OCI-LY7 (cell line): ENCODE results near the gene CYP11A1. TPM values are rescaled to one million over a fixed set of nuclear protein-coding genes. Genes with fewer than 3 reads are reported as not detected.
A peak's percentile ranks its signal among the peaks of the same experiment; 100 is the strongest.

Experiments used
- BruUV-seq: library from RNA; stranded (reverse); fragments of 400-500 nt; replicated peaks from 2 replicates; lab custom pipeline; 2021; lab: Mats Ljungman, UMichigan
- CTCF ChIA-PET: fragments of 300-600 bp; sonication (Branson Sonifier 250); formaldehyde crosslinking; loops from one replicate; lab custom pipeline; 2022; ENCODE audit warnings: antibody characterized with exemption; ENCODE audit not compliant: unreplicated experiment; lab: Charles Lee
- POLR2A ChIA-PET: fragments of 300-600 bp; sonication (Branson Sonifier 250); formaldehyde crosslinking; loops from one replicate; lab custom pipeline; 2022; ENCODE audit warnings: antibody characterized with exemption; lab: Charles Lee
- DNase-seq: peaks from one replicate; pipeline ENCODE4 v3.0.0-alpha.2; 2015; ENCODE audit warnings: low spot score
- H2AFZ ChIP-seq: fragments of 200-600 bp; sonication (generic), shearing (Covaris generic); 2 replicates; pipeline ENCODE4 v1.6.1; 2014; ENCODE audit warnings: mild to moderate bottlenecking, antibody characterized with exemption, low read length, moderate library complexity
- H3K27ac ChIP-seq: fragments of 200-600 bp; sonication (generic); 2 replicates; pipeline ENCODE4 v1.5.1; 2014; ENCODE audit warnings: mixed run types, low read depth, mild to moderate bottlenecking, moderate library complexity, low read length, inconsistent platforms; ENCODE audit not compliant: poor library complexity, severe bottlenecking
- H3K36me3 ChIP-seq: fragments of 200-600 bp; sonication (generic); 2 replicates; pipeline ENCODE4 v1.6.1; 2014; ENCODE audit warnings: mild to moderate bottlenecking, antibody characterized with exemption, low read length, moderate library complexity, mixed read lengths; ENCODE audit not compliant: insufficient read depth
- H3K4me1 ChIP-seq: fragments of 200-600 bp; sonication (generic); 2 replicates; pipeline ENCODE4 v1.5.1; 2014; ENCODE audit warnings: mild to moderate bottlenecking, low read length; ENCODE audit not compliant: insufficient read depth, poor library complexity, severe bottlenecking
- H3K4me2 ChIP-seq: fragments of 200-600 bp; sonication (generic); 2 replicates; pipeline ENCODE4 v1.6.1; 2014; ENCODE audit warnings: mild to moderate bottlenecking, low read length
- H3K4me3 ChIP-seq: fragments of 200-600 bp; sonication (generic); 2 replicates; pipeline ENCODE4 v1.5.1; 2014; ENCODE audit warnings: mild to moderate bottlenecking, low read depth, low read length; ENCODE audit not compliant: poor library complexity, severe bottlenecking
- H3K79me2 ChIP-seq: fragments of 200-600 bp; sonication (generic); 2 replicates; pipeline ENCODE4 v1.6.1; 2016; ENCODE audit warnings: low read depth, mild to moderate bottlenecking, low read length, moderate library complexity, mixed read lengths; ENCODE audit not compliant: insufficient read depth
- H3K9me2 ChIP-seq: fragments of 200-600 bp; sonication (generic); 2 replicates; pipeline ENCODE4 v1.6.1; 2016; ENCODE audit warnings: mild to moderate bottlenecking, low read length, mixed read lengths; ENCODE audit not compliant: insufficient read depth
- H3K9me3 ChIP-seq: fragments of 200-600 bp; sonication (generic); 2 replicates; pipeline ENCODE4 v1.6.1; 2014; ENCODE audit warnings: mild to moderate bottlenecking, mixed run types, low read length, mixed read lengths
- H4K20me1 ChIP-seq: fragments of 200-600 bp; sonication (generic); 2 replicates; pipeline ENCODE4 v1.6.1; 2014; ENCODE audit warnings: mild to moderate bottlenecking, antibody characterized with exemption, low read length, moderate library complexity, mixed read lengths; ENCODE audit not compliant: insufficient read depth
- EZH2phosphoT487 ChIP-seq: fragments of 200-600 bp; sonication (generic); IDR thresholded peaks from 2 replicates; pipeline ENCODE4 v1.6.1; 2018; ENCODE audit warnings: low read depth, borderline replicate concordance, mild to moderate bottlenecking, mixed run types, antibody characterized with exemption, low read length, moderate library complexity, mixed read lengths
- intact Hi-C: fragments of 100-400 bp; cut with micrococcal nuclease; formaldehyde crosslinking; loops from one replicate; pipeline ENCODE4 v1.10.0; 2022; ENCODE audit not compliant: unreplicated experiment
- total RNA-seq, 2 experiments: library from RNA; depleted of rRNA in 1 of 2; stranded (reverse); fragments of >200 nt in 1 of 2; shearing (Covaris generic) in 1 of 2; gene quantifications; 2 replicates each; pipeline ENCODE4 v1.2.3, GENCODE V29; 2014 to 2022
- TF ChIP-seq, protein P1 (sequence below): fragments of 200-600 bp; sonication (generic); conservative IDR thresholded peaks from 2 replicates; pipeline ENCODE4 v1.5.1; 2014; ENCODE audit warnings: mild to moderate bottlenecking, antibody characterized with exemption, low read length, moderate library complexity, mixed read lengths

Gene CYP11A1
- total RNA-seq, 2 experiments from 2014 or later = not detected

DNA sequence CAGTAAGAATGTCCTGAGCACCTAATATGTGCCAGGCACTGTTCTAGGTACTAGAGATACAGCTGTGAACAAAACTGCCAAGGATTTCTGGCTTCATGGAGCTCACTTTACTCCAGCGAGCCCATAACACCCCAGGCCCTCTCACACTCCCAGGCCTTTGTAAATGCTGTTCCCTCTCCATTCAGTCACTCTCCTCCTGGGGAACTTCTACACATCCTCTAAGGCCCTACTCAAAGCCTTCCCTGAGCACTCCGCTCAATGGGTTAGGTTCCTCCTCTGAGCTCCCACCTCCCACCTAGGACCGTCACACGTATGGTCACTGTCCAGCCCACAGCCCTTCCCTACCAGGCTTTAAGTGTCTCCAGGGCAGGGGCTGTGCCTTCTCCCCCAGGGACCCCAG, 39.1 kb upstream of the CYP11A1 start:
- H2AFZ ChIP-seq = no peak overlapping the region
- ChIA-PET CTCF (interaction anchor here (0.6 kb wide), 1 partner anchor 32 kb away, joined by 3 read pairs; no protein-coding TSS in a partner anchor), POLR2A (interaction anchor here (0.6 kb wide), 1 partner anchor 1207 kb away, joined by 3 read pairs; no protein-coding TSS in a partner anchor)
- no peak for DNase-seq
- intact Hi-C loops = no loop called here
- H3K9me3 ChIP-seq = no peaks in the 10 kb centered on the region
- no peaks in the 10 kb centered on the region for H3K79me2 ChIP-seq
- peaks cover 32% of the 10 kb centered on the region for H3K4me1 ChIP-seq
- H4K20me1 ChIP-seq = no peaks in the 10 kb centered on the region; the same call in 1 of the 2 replicates
- no peaks in the 10 kb centered on the region for H3K9me2 ChIP-seq
- no peak overlapping the region for H3K4me2 ChIP-seq
- no peaks in the 10 kb centered on the region for H3K36me3 ChIP-seq
- TF ChIP-seq, protein P1, sequence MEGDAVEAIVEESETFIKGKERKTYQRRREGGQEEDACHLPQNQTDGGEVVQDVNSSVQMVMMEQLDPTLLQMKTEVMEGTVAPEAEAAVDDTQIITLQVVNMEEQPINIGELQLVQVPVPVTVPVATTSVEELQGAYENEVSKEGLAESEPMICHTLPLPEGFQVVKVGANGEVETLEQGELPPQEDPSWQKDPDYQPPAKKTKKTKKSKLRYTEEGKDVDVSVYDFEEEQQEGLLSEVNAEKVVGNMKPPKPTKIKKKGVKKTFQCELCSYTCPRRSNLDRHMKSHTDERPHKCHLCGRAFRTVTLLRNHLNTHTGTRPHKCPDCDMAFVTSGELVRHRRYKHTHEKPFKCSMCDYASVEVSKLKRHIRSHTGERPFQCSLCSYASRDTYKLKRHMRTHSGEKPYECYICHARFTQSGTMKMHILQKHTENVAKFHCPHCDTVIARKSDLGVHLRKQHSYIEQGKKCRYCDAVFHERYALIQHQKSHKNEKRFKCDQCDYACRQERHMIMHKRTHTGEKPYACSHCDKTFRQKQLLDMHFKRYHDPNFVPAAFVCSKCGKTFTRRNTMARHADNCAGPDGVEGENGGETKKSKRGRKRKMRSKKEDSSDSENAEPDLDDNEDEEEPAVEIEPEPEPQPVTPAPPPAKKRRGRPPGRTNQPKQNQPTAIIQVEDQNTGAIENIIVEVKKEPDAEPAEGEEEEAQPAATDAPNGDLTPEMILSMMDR = no peak
- TF ChIP-seq EZH2phosphoT487 = no peak
- H3K27ac ChIP-seq = no peak overlapping the region
- BruUV-seq = no TSS peak
- H3K4me3 ChIP-seq = no peak overlapping the region

DNA sequence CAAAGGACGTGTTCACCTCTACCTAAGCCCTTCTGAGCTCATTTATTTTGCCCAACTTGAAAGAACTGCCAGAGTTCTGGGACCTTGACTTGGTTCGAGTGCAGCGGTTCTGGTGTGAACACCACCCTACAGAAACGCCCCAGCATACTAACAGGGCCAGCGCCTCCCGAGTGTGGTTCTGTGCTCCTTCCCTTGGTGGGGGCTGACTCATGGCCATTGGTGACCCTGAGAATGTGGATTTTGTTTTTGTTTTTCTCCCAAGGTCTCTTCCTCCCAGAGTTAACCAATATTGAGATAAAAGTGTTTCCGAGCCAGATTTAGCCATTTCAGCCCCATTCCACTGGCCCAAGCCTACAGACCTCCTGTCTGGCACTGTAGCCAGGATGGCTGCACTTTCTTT, 38.4 kb upstream of the CYP11A1 start:
- ChIA-PET POLR2A (interaction anchor here (0.9 kb wide), 1 partner anchor 9 kb away, joined by 3 read pairs; no protein-coding TSS in a partner anchor), CTCF (no interaction called here)
- TF ChIP-seq, protein P1 = no peak
- no peak for TF ChIP-seq EZH2phosphoT487
- Histone ChIP-seq H2AFZ (no peak overlapping the region), H3K4me3 (no peak overlapping the region), H3K4me2 (no peak overlapping the region), H3K36me3 (no peaks in the 10 kb centered on the region), H3K9me3 (no peaks in the 10 kb centered on the region), H4K20me1 (no peaks in the 10 kb centered on the region; the same call in 1 of the 2 replicates), H3K27ac (no peak overlapping the region), H3K79me2 (no peaks in the 10 kb centered on the region), H3K4me1 (peaks cover 39% of the 10 kb centered on the region), H3K9me2 (no peaks in the 10 kb centered on the region)
- no TSS peak for BruUV-seq
- DNase-seq = no peak
- intact Hi-C loops = no loop called here

DNA sequence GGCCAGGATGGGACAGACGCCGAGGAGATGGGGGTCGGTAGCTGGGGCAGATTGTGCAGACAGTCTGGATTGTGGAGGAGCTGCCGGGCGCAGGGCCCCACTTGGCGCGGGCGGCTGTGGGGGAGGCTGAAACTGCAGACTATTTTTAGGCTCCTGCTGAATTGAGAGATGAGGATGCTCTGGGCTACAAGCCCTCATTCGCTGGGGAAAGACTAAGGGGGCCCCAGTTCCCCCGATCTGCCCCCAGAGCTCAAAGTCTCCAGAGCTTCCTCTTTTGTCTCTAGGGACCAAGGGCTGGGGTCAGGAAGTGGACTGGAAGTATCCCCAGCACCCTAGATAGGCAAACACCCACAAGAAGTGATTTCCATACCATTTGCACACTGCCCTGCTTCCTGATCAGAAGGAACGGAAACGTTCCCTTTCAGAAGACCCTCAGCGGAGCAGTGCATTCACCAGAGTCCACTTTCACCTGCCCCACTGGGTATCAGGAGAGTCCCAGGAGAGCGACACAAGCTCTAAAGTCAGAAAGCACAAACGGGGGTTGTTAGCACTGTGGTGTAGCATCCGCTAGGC, 36.6 kb upstream of the CYP11A1 start:
- peak overlapping the region; percentile 85 for H3K4me2 ChIP-seq
- H3K27ac ChIP-seq = peak overlapping the region; percentile 53
- POLR2A ChIA-PET = interaction anchor here (1.1 to 1.6 kb wide), 4 partner anchors 10 to 142 kb away, joined by 3 to 4 read pairs (median 4); no protein-coding TSS in a partner anchor
- H3K79me2 ChIP-seq = no peaks in the 10 kb centered on the region
- CTCF ChIA-PET = interaction anchor here (0.7 to 2.0 kb wide), 2 partner anchors 19 to 22 kb away, joined by 3 to 6 read pairs; no protein-coding TSS in a partner anchor
- H3K9me2 ChIP-seq = no peaks in the 10 kb centered on the region
- peaks cover 56% of the 10 kb centered on the region for H3K4me1 ChIP-seq
- TF ChIP-seq EZH2phosphoT487 = no peak
- TF ChIP-seq, protein P1 = no peak
- no peaks in the 10 kb centered on the region for H3K36me3 ChIP-seq
- H3K4me3 ChIP-seq = peak overlapping the region; percentile 51
- peak; percentile 44 for DNase-seq
- H4K20me1 ChIP-seq = no peaks in the 10 kb centered on the region; the same call in 1 of the 2 replicates
- intact Hi-C loops = loop anchor here (1.0 kb wide), 2 partner anchors 22 to 29 kb away; partner anchors contain the start of gene SEMA7A
- H2AFZ ChIP-seq = no peak overlapping the region; the same call in 1 of the 2 replicates
- BruUV-seq = no TSS peak
- H3K9me3 ChIP-seq = no peaks in the 10 kb centered on the region
